COR-L47 (cell line): ENCODE measurements around the gene AGPAT1.
"Not testable (repeated sequence)": the region's sequence is repeated elsewhere in the genome, so short reads cannot be mapped to it uniquely, and the experiment has no call there.

ENCODE experiments used
- DNase-seq: peaks from one replicate; lab custom pipeline; 2025; lab: John Stamatoyannopoulos, UW

The AGPAT1 gene

GRCh38 chr6:32186151-32186840 lies 10.4 kb upstream of the AGPAT1 start:
- DNase-seq: not testable (repeated sequence)

DNA sequence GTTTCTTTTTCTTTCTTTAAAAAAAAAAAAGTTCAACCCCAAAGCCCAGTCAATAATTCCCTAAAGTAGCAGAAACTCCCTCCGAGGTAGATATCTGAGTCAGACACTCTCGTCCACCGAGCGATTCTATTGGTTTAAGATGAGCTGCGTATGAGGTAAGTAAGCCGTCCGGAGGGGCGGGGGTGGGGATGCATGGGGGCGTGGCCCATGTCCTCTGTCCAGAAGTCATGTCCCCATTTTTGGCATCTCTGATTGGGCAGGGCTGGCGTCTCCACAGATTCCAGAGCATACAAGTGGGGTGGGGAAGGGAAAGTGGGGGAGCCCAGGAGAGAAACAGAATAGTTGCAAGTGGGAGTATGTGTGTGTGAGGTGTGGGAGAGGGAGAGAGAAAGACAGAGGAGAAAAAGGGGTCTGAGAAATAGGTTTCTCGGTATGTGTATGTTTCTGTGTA lies 9.8 kb upstream of the AGPAT1 start:
- DNase-seq: not testable (repeated sequence)

- no peak for DNase-seq
Measured at GRCh38 chr6:32184084-32184640, 8.3 kb upstream of the AGPAT1 start, which contains the start of gene AGER. Gene AGER (minus strand): TSS chr6:32184253. CDS start chr6:32184222, 31 bp downstream.

- DNase-seq: no peak
Measured at GRCh38 chr6:32183483-32184083, 7.7 kb upstream of the AGPAT1 start.

- DNase-seq: no peak
Measured at GRCh38 chr6:32183030-32183429, 7.1 kb upstream of the AGPAT1 start.

- no peak for DNase-seq
Measured at GRCh38 chr6:32182555-32182981, 6.7 kb upstream of the AGPAT1 start.

DNA sequence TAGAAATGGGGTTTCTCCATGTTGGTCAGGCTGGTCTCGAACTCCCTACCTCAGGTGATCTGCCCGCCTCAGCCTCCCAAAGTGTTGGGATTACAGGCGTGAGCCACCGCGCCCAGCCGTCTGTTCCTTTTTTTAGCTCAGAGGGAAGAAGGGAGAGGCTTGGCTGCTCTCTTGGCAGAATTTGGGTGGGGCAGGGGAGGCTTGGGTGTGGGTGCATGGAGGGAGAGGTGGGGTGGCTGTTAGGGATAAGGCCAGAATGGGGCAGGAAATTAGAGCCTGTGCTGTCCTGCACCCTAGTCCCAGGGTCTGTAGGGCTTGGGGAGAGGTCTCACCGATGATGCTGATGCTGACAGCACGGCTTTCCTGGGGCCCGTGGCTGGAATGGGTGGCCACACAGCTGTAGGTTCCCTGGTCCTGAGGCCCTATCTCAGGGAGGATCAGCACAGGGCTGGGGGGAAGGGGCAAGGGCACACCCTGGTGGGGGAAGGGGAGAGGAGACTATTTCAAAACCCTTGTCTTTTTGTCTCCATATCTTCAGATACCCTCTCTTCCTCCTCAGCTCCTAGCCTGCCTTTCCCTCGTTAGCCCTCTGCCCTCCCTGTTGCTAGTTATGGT lies 6.1 kb upstream of the AGPAT1 start:
- no peak for DNase-seq

- no peak for DNase-seq
Measured at GRCh38 chr6:32181148-32181702, 5.3 kb upstream of the AGPAT1 start.

DNA sequence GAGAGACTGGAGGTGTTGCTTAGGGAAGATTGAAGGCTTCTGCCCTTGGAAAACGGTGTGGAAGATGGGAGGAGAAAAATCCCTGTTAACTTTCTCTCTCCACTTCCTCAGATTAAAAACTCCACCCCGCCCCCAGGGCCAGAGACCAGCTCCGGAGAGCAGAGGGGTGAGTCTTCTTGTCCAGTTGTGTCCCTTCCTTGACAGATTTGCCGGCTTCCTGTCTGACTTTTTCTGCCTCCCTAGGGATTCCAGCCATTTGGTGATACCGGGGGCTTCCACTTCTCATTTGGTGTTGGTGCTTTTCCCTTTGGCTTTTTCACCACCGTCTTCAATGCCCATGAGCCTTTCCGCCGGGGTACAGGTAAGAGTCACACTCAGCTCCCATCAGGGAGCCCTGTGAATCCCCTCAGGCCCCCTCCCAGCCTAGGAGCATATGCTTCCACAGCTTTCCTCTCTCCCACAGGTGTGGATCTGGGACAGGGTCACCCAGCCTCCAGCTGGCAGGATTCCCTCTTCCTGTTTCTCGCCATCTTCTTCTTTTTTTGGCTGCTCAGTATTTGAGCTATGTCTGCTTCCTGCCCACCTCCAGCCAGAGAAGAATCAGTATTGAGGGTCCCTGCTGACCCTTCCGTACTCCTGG lies 4.0 kb upstream of the AGPAT1 start:
- DNase-seq: no peak

GRCh38 chr6:32178547-32179440 lies 2.9 kb upstream of the AGPAT1 start:
- no peak for DNase-seq

DNA sequence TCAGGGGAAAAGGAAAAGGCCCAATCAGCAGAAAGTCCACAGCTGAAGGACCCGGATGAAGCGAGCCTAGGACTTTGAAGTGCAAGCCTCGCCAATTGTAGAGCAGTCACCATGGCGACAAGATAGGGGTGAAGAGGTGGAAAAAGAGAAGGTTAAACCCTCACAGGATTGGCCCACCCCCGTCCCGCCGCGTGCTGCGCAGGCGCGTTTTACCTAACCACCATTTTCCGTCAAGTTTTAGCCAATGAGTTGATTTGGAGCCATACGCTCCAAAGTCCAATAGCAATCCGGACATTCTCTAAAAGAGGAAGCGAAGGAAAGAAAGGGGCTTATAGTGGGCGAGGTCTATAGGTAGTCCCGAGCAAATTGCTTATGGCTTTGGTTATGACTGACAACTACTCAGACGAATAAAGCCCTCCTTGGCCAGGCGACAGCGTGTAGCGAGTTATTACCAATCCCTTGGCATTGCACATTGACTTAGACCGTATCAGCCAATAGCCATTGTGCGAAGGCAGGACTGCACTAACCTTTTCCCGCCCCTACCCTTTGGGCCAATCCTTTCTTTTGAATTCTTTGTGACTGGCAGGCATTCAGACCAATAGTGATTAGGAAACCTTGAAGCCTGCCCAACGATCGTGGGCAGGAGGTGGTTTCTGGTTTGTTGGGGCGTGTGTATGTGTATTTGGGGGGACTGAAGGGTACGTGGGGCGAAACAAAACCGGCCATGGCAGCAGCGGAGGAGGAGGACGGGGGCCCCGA lies 2.1 kb upstream of the AGPAT1 start, which contains the start of gene RNF5:
TSS of gene RNF5 (plus strand) at position 618 of the 759 bp plus-strand sequence. CDS start at position 725, 107 bp downstream.
- peak; percentile 100 for DNase-seq

- peak; percentile 67 for DNase-seq
Measured at GRCh38 chr6:32177183-32177787, 1.4 kb upstream of the AGPAT1 start.

DNA sequence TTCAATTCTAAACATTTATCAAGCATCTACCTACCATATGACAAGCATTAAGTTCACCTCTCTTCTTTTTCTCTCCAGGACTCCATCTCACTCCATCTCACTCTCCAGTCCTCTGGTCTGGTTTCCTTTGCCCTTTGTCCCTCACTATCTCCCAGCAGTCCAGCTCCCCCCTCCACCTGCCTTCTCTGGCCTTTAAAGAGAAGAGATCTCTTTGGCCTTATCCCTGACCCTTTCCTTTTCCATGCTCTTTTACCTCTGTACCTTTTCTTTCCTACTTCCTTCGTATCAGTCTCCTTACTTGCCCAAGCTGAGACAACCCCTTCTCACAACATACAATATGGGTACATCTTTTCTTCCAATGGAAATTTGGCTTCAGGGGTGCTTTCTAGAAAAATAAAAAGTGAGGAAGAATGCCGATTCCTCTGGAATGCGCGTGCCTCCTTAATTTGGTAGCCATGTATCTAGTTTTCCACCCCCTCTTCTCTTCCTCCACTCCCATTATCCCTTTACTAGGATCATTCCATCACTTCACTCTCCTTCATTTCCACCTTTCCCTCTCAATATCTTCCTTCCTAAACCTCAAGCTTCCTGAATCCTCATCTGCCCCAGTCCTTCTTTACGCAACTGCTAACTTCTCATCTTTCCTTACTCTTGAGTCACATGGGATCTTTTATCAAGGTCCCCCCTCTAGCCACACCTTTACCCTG lies 745 bp upstream of the AGPAT1 start:
- DNase-seq: no peak

GRCh38 chr6:32175322-32175710 lies 568 bp downstream of the AGPAT1 start:
- DNase-seq: no peak

DNA sequence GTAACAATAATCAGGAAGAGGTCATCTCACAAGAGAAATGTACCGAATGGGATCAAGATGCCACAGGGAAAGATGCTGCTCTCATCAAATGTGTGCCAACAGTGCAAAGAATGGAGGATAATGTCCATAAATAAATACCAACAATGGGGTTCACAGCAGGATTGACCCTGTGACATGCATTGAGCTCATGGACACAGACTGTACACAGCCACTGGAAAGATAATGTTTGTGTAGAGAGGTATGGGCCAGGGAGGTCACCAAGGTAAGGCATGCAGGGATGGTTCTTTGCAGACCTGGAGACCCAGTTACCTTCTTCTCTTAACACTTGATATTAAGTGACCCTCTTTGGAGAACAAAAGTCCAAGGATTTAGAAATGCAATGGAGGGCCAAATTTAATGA lies 1.5 kb downstream of the AGPAT1 start:
- DNase-seq: no peak

- no peak for DNase-seq
Measured at GRCh38 chr6:32173051-32173727, 2.7 kb downstream of the AGPAT1 start.

GRCh38 chr6:32171234-32171633 lies 4.7 kb downstream of the AGPAT1 start:
- DNase-seq: no peak

GRCh38 chr6:32170294-32170693 lies 5.6 kb downstream of the AGPAT1 start:
- no peak for DNase-seq
